ENCODE results near the gene ETV3L.

GRCh38 chr1:157140063-157140588, 40.5 kb upstream of the ETV3L start:
- TF ChIP-seq CTCF (IDR thresholded peaks at IDR 0.05) (no peak), POLR2A (IDR thresholded peaks at IDR 0.05) (no peak)
